ENCODE measurements around the gene CIAO2A.
"Not testable (repeated sequence)": the region's sequence is repeated elsewhere in the genome, so short reads cannot be mapped to it uniquely, and the experiment has no call there.

CIAO2A gene

DNA sequence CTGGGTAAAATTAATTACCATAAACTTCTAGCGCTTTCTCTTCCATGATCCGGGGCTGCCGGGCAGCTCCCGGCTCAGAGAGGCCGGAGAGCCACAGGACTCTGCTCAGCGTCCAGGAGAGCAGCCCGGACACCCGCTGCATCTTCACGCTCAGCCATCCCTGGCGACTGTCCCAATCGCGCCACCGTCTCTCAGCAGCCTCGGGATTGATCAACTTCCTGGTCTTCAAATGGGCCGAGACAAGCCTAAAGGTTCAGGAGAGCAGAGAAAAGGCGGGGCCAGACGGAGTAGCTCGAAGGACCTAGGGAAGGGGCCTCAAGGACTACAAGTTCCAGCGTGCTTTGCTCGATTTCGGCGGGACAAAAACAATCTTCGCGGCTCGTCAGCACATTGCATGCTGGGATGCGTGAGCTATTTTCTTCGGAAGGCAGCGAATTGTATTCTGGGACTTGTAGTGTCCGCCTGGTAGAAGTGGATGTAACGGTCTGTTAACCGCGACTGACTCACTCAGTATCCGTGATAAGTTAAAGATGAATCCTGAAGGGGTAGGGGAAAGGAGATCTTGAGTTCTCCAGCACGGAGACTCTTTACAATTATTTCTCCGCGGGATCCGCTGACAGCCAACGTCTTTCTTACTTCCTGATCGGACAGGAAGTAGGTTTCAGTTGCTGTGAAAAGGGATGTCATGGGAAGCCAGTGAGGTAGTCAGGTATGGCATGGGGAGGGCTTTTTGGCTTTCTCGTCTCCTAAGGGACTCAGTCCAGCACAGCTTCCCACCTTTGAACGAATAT lies at the start of gene CIAO2A:
Gene CIAO2A, minus strand, starts transcription at position 212 of the 791 bp plus-strand sequence. Its CDS starts 70 bp downstream, at position 142.
- peak; percentile 100 for DNase-seq

- DNase-seq: no peak
These were observed 49.6 kb upstream of the CIAO2A start for GRCh38 chr15:64143276-64143675.

DNA sequence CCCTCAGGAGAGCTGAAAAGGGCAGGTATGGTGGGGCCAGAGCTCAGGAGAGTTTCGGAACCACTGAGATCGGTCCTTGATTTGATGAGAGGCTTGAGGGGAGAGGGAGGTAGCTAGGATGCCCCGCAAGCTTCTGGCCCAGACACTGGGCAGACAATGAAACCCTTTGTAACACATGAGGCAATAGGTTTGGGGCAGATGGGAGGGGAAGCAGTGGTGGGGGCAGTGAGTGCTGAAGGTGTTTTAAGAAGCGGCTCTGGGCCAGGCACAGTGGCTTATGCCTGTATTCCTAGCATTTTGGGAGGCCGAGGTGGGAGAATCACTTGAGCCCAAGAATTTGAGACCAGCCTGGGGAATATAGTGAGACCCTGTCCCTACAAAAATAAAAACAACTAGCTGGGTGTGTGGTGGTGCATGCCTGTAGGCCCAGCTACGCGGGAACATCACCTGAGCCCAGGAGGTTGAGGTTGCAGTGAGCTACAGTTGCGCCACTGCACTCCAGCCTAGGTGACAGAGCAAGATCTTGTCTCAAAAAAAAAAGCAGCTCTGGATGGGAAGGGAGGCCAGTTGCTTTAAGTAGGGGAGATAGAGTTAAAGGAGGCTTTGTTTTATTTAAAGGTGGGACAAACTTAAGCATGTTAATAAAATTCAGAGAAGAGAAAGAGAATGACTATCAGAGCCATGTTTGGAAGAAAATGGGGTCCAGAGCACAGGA lies 48.3 kb upstream of the CIAO2A start:
- DNase-seq: no peak

GRCh38 chr15:64138331-64138941 lies 44.8 kb upstream of the CIAO2A start:
- no peak for DNase-seq

- DNase-seq: no peak
These were observed 43.7 kb upstream of the CIAO2A start for GRCh38 chr15:64137226-64137833.

- DNase-seq: no peak
These were observed 42.7 kb upstream of the CIAO2A start for GRCh38 chr15:64136347-64136746.

DNA sequence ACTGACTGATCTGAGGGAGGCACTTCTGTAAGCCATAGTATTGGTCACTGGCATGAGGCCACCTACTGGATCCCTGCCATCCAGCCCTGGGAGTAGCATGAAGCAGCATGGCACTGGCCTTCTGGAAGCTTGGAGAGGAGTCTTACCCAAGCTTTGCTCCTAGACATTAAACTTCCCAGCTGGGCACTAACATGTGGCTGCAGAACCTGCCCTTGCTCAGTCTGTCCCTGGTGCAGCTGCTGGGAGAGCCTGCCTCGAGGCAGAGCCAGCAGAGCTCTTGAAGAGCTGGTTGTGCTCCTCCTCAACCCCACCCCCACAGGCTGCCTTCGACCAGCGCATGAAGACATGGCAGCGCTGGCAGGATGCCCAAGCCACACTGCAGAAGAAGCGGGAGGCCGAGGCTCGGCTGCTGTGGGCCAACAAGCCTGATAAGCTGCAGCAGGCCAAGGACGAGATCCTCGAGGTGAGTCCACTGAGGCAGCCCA lies 40.7 kb upstream of the CIAO2A start:
- no peak for DNase-seq

GRCh38 chr15:64133623-64134344 lies 40.1 kb upstream of the CIAO2A start:
- no peak for DNase-seq

GRCh38 chr15:64132217-64132616 lies 38.6 kb upstream of the CIAO2A start:
- no peak for DNase-seq

DNA sequence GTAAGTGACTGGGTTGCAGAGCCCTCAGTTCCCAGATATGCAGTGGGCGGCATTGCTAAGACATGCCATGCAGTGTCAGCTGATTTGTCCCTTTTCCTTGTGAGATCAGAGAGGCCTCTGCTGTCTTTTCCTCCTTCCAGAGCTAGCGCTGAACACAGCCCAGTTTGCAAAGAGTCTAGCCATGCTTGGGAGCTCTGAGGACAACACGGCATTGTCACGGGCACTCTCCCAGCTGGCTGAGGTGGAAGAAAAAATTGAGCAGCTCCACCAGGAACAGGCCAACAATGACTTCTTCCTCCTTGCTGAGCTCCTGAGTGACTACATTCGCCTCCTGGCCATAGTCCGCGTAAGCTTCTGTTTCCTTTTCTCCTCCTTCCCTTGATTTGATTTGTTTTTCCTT lies 37.9 kb upstream of the CIAO2A start:
- DNase-seq: no peak

- DNase-seq: no peak
These were observed 36.5 kb upstream of the CIAO2A start for GRCh38 chr15:64130159-64130558.

- no peak for DNase-seq
These were observed 34.1 kb upstream of the CIAO2A start for GRCh38 chr15:64127521-64128270.

DNA sequence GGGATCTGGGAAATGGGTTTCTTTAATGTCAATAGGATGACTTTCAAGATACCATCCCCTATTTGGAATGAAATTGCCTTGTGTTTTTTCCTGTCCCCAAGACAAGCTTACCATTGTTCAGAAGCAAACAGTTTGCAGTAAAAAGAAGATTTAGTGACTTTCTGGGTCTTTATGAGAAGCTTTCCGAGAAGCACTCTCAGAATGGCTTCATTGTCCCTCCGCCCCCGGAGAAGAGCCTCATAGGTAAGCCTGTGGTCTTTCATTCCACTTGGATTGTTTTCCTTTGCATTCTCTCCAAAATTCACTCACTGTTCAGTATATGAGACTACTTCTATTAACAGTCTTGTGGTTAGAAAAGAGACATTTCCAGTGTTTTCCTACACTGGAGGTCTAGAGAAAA lies 32.3 kb upstream of the CIAO2A start:
- no peak for DNase-seq

DNA sequence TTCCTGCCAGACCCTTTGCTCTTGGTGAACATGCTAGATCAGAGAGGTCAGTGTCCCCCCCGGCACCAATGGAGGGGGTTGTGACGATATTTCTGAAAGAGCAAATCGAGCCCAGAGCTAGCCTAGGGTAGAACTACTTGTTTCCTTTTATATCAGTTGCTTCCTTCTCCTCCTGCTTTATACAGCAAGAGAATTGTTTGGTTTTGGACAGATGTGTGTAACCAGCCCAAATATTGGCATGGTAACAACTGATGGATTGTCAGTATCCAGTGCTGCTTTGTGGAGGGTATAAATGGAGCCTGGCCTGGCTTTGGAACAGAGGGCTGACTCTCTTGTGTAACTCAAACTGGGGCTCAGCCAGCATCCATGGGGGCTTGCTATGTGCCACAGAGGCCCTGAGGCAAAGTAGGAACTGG lies 29.3 kb upstream of the CIAO2A start:
- no peak for DNase-seq

GRCh38 chr15:64122444-64122843 lies 28.8 kb upstream of the CIAO2A start:
- DNase-seq: no peak

GRCh38 chr15:64121614-64122013 lies 28.0 kb upstream of the CIAO2A start:
- DNase-seq: no peak

GRCh38 chr15:64120322-64120721 lies 26.7 kb upstream of the CIAO2A start:
- DNase-seq: not testable (repeated sequence)

DNA sequence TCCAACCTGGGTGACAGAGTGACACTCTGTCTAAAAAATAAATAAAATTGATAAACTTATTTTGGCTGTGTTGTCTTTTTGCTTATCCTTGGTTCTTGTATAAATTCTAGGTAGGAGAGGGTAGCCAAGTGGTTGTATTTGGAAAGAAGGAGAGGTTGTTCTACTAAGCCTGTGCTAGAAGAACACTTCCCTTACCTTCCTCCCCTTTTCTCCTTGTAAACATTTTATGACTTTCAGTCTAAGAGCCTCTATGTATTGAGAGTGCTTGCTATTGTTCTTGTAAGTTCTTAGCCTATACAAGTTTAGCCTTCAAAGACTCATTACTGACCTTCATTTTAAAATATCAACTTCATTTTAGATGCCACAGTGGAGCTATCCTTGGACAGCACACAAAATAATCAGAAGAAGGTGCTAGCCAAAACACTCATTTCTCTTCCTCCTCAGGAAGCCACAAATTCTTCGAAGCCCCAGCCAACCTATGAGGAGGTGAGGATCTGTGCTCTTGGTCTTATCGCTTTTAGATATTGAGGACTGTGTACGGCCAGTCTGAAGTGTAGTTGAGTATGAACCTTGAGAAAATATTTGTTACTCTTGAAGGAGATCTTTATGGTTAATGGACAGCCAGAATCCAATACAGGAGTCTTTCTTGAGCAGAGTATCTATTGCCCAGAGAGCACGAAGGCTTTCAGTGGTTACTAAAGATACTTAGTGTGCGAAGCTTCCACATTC lies 24.3 kb upstream of the CIAO2A start:
- no peak for DNase-seq

- no peak for DNase-seq
These were observed 19.3 kb upstream of the CIAO2A start for GRCh38 chr15:64112904-64113303.

- no peak for DNase-seq
These were observed 18.6 kb upstream of the CIAO2A start for GRCh38 chr15:64112073-64112772.
